ENCODE results near the gene SEC61G.

GRCh38 chr7:54796853-54797252 lies 37.8 kb upstream of the SEC61G start:
- TF ChIP-seq, protein P1, sequence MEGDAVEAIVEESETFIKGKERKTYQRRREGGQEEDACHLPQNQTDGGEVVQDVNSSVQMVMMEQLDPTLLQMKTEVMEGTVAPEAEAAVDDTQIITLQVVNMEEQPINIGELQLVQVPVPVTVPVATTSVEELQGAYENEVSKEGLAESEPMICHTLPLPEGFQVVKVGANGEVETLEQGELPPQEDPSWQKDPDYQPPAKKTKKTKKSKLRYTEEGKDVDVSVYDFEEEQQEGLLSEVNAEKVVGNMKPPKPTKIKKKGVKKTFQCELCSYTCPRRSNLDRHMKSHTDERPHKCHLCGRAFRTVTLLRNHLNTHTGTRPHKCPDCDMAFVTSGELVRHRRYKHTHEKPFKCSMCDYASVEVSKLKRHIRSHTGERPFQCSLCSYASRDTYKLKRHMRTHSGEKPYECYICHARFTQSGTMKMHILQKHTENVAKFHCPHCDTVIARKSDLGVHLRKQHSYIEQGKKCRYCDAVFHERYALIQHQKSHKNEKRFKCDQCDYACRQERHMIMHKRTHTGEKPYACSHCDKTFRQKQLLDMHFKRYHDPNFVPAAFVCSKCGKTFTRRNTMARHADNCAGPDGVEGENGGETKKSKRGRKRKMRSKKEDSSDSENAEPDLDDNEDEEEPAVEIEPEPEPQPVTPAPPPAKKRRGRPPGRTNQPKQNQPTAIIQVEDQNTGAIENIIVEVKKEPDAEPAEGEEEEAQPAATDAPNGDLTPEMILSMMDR (IDR thresholded peaks at IDR 0.05) = no peak
- TF ChIP-seq IRF1 (CRISPR knock-in tag; IDR thresholded peaks at IDR 0.05) (no peak), NFYB (CRISPR knock-in tag; conservative IDR thresholded peaks at IDR 0.05; ENCODE audit: low read depth) (no peak), ZNF121 (CRISPR knock-in tag; IDR thresholded peaks at IDR 0.05) (no peak), ELF4 (CRISPR knock-in tag; IDR thresholded peaks at IDR 0.05; ENCODE audit: low read depth) (no peak), ZMAT4 (CRISPR knock-in tag; IDR thresholded peaks at IDR 0.05) (no peak), ZNF671 (CRISPR knock-in tag; IDR thresholded peaks at IDR 0.05) (no peak)
- TF ChIP-seq, protein P2, sequence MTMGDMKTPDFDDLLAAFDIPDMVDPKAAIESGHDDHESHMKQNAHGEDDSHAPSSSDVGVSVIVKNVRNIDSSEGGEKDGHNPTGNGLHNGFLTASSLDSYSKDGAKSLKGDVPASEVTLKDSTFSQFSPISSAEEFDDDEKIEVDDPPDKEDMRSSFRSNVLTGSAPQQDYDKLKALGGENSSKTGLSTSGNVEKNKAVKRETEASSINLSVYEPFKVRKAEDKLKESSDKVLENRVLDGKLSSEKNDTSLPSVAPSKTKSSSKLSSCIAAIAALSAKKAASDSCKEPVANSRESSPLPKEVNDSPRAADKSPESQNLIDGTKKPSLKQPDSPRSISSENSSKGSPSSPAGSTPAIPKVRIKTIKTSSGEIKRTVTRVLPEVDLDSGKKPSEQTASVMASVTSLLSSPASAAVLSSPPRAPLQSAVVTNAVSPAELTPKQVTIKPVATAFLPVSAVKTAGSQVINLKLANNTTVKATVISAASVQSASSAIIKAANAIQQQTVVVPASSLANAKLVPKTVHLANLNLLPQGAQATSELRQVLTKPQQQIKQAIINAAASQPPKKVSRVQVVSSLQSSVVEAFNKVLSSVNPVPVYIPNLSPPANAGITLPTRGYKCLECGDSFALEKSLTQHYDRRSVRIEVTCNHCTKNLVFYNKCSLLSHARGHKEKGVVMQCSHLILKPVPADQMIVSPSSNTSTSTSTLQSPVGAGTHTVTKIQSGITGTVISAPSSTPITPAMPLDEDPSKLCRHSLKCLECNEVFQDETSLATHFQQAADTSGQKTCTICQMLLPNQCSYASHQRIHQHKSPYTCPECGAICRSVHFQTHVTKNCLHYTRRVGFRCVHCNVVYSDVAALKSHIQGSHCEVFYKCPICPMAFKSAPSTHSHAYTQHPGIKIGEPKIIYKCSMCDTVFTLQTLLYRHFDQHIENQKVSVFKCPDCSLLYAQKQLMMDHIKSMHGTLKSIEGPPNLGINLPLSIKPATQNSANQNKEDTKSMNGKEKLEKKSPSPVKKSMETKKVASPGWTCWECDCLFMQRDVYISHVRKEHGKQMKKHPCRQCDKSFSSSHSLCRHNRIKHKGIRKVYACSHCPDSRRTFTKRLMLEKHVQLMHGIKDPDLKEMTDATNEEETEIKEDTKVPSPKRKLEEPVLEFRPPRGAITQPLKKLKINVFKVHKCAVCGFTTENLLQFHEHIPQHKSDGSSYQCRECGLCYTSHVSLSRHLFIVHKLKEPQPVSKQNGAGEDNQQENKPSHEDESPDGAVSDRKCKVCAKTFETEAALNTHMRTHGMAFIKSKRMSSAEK (CRISPR knock-in tag; IDR thresholded peaks at IDR 0.05; ENCODE audit: borderline replicate concordance) = no peak
- TF ChIP-seq, protein P3, sequence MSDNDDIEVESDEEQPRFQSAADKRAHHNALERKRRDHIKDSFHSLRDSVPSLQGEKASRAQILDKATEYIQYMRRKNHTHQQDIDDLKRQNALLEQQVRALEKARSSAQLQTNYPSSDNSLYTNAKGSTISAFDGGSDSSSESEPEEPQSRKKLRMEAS (CRISPR knock-in tag; IDR thresholded peaks at IDR 0.05) = no peak

All from WTC11 (cell line).